DMS114 treated with DMSO at 0.1 percent for 48 hours (cell line): ENCODE measurements around the gene LRGUK.
"Not testable (repeated sequence)": the region's sequence is repeated elsewhere in the genome, so short reads cannot be mapped to it uniquely, and the experiment has no call there.

Experiments used
- DNase-seq: peaks from one replicate; lab custom pipeline; 2025; ENCODE audit not compliant: unreplicated experiment; lab: John Stamatoyannopoulos, UW

LRGUK gene

GRCh38 chr7:134126966-134127848 is at the start of gene LRGUK:
Gene LRGUK, plus strand, starts transcription at chr7:134127340. Its CDS starts 28 bp downstream, at chr7:134127368.
- peak; percentile 77 for DNase-seq

DNA sequence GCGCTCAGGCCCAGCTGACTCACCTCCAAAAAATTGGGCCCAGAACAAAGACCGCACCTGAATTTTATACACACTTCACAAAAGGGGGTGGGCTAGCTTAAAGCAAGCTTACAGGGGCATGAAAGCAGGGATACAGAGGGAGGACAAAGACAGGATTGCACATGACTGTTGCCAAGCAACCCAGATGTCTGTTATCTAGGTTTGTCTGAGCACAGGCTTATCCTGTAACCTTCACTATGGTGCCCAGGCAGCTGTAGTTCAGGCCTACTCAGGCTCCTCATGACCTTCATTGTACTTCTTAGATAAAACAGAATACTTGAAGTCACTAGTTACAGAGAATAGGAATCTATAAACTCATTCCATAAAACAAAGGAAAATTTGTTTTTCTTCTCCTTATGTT is 49.6 kb upstream of the LRGUK start:
- DNase-seq = not testable (repeated sequence)

DNA sequence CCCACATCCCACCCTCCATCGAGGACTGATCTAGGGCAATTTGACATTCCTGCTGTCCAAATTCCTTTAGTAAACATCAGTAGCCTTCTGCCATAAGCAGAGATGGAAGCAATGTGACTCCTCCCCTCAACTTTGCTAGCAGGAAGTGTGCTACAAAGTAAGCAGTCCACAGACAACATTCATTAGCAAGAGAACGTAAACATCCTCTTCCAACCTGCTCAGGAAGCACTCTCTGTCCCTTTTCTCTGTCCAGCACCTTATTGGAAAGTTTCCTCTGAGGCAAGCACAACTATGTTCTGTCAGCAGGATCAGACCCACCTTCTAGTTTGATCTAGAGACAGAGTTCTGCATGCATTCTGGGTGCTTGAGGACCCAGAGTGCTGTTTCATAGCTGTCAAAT is 48.1 kb upstream of the LRGUK start:
- no peak for DNase-seq

DNA sequence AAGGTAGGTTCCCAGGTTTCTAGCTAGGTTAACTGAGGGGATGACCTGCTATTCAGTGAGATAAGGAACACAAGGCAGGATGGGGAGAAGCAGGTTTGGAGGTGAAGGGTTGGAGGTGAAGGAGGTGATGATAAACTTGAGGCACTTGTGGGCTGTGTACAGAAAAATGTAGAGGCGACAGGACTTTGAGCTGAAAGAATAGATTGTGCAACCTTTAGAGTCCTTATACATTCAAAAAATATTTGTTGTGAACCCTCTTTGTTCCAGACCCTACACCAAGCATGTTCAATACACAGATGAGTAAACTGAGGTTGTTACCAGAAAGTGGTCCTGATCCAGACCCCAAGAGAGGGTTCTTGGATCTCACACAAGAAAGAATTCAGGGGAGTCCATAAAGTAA is 45.4 kb upstream of the LRGUK start:
- DNase-seq = no peak

DNA sequence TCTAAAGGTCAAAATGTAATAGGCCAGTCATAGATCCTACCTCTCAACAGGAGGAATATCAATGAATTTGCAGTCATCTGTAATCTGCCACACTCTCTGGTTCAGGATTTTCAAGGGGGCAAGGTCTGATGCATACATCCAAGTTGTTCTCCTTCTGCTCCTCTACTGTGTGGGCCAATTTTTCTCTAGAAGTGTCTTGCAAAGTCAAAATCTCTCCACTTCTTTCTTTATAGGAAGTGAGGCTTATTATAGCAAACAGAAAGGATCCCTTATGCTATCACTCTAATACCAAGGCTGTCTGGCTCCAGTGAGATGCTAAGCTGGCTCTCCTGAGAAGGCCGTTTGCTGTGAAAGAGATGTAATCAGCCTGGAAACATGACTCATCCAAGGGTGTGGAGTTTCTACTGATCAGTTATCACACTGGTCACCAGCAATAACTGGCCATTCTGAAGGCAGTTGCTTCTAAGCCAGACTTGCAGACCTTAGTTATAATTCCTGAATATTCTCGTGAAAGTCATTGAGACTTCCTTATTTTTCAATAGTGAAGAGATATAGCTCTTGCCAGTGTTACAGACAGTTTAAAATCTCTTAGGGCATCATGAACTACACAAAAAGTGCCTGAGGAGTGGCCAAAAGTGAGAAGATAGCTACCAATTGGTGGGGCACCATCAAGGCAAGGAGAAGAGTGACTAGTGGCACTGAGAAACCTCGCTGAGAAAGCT is 43.2 kb upstream of the LRGUK start:
- DNase-seq = no peak

DNA sequence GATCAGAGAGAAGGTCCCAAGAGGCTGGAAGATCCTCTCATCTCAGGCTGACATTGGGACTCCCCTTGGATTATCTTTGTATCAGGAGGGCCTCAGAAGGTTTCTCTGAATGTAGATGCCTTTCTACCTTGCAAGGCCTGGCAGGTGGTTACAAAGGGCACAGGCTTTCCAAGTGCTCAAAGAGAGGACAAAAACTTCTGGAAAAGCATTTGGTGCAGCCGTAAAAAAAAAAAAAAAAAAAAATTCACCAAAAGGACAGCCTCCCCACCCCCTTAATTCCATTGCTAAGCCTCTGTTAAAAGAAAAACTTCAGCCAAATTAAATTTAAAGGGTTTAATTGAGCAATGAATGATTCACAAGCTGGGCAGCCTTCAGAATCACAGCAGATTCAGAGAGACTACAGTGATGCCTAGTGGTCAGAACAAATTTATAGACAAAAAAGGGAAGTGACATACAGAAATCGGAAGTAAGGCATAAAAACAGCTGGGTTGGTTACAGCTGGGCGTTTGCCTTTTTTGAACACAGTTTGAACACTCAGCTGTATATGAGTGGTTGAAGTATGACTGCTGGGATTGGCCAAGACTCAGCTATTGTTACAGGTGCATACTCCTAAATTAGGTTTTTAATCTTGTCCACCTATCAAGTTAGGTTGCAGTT is 42.5 kb upstream of the LRGUK start:
- no peak for DNase-seq

- DNase-seq = no peak
These were observed 41.8 kb upstream of the LRGUK start for GRCh38 chr7:134085311-134085710.

GRCh38 chr7:134086998-134087735 is 40.0 kb upstream of the LRGUK start:
- no peak for DNase-seq

DNA sequence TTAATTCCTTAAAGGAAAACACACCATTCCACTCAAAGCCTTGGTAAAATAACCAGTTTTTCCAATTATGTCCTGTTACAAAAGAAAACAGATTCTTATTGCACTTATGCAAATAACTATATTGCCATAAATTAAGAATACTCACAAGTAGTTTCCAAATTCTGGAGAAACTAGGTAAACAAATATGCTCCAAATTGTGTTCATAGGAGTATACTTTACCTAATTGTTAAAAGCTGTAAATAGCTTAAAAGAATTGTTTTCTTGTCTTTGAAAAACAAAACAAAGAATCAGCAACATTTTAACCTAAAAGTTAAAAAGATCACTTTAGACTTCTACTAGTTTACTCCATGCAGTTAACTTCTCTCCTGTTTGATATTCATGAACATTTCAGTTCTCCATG is 38.9 kb upstream of the LRGUK start:
- DNase-seq = no peak

DNA sequence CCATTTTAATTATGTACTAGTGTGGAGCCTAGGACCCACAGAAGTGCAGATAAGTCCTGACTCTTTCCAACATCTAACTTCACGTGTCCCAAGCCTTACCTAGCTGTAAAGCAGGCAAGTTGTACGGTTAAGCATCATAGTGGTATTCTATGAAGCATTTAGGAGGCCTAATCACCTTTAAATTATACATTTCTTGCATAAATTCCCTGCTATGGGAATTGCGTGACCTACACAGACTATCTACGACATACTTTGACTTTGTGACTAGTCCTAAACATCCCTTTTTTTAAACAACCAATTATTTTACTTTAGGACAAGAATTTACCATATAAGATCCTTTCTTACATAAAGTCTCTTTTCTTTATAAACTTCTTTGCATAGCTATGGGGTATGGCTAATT is 37.7 kb upstream of the LRGUK start:
- DNase-seq = no peak

DNA sequence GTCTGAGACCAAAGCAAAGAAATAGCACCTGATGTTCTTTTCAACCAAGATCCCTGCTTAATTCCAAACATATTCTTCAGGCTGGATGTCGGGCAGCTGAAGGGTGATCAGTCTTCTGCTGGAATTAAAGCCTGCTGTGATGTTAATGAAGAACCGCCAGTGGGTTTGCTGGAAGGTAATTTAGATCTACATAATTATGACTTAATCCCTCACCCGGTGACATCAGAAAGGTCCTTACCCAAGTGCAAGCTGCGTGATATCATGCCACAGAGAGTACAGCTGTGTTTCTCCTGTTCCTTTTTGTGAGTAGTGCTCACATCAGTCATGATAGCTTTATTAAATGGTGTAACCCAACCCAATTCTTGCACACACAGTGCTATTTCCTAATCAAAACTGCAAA is 29.1 kb upstream of the LRGUK start:
- DNase-seq = no peak

GRCh38 chr7:134101716-134102115 is 25.4 kb upstream of the LRGUK start:
- no peak for DNase-seq

GRCh38 chr7:134104166-134104565 is 23.0 kb upstream of the LRGUK start:
- DNase-seq = no peak

DNA sequence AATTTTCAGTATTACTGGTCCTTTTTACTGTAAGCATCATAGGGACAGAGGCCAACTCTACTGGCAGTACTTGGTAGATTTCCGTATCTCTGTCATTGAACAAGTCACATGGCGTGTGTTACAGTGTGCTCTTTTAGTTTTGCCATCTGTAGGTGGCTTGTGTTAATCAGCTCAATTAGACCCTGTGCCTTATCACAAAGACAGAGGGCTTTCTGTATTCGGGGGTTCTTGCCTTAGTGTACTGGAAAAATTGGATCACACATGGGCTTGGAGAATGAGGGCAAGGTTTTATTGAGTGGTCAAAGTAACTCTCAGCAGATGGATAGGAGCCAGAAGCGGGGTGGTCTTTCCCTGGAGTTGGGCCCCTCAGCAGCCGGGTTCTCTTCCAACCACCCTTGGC is 21.3 kb upstream of the LRGUK start:
- DNase-seq = no peak

DNA sequence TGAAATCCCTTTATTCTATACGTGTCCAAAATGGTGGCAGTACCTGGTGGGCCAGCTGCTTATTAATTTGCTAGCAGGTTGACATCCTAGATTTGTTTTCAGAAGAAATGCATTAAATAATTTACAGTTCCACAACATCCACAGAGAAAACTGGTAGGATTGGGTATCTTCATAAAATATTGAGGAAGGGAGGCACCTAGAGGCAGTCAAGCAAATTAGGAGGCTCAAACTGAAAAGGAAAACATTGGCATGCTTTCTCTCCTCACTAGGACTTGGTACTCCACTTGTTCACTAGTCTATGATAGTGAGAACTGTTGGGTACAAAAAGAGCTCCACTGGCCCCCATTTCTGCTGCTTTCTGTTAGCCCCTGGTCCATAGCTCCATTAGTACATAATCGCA is 18.3 kb upstream of the LRGUK start:
- DNase-seq = no peak

- no peak for DNase-seq
These were observed 13.5 kb upstream of the LRGUK start for GRCh38 chr7:134113655-134114054.

DNA sequence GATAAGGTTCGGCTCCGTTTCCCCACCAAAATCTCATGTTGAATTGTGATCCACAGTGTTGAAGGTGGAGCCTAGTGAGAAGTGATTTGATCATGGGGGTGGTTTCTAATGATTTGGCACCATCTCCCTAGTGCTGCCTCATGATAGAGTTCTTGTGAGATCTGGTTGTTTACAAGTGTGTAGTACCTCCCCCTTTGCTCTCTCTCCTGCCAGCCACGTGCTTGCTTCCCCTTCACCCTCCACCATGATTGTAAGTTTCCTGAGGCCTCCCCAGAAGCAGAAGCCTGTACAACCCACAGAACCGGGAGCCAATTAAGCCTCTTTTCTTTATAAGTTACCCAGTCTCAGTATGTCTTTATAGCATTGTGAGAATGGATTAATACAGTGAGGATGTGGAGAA is 12.1 kb upstream of the LRGUK start:
- no peak for DNase-seq

- DNase-seq = no peak
These were observed 6.7 kb upstream of the LRGUK start for GRCh38 chr7:134120405-134120804.

GRCh38 chr7:134121632-134122139 is 5.5 kb upstream of the LRGUK start:
- no peak for DNase-seq

GRCh38 chr7:134122980-134123379 is 4.2 kb upstream of the LRGUK start:
- no peak for DNase-seq

GRCh38 chr7:134126146-134126545 is 994 bp upstream of the LRGUK start:
- DNase-seq = no peak
